AG09309 (cell line): ENCODE data around the gene CCN6.

Source experiments
- DNase-seq: peaks from one replicate; pipeline ENCODE4 v3.0.0-alpha.2; 2010; ENCODE audit warnings: low read depth
- H3K4me3 ChIP-seq: 2 replicates; pipeline ENCODE4 v1.5.1; 2011; ENCODE audit warnings: mild to moderate bottlenecking, low read depth, low read length, moderate library complexity; ENCODE audit not compliant: control insufficient read depth
- TF ChIP-seq, protein P1 (sequence below): IDR thresholded peaks from 2 replicates; pipeline ENCODE4 v1.5.1; 2011; ENCODE audit warnings: mild to moderate bottlenecking, low read depth, low read length, inconsistent platforms; ENCODE audit not compliant: insufficient read depth, control insufficient read depth; ENCODE audit errors: missing control alignments

CCN6 gene

DNA sequence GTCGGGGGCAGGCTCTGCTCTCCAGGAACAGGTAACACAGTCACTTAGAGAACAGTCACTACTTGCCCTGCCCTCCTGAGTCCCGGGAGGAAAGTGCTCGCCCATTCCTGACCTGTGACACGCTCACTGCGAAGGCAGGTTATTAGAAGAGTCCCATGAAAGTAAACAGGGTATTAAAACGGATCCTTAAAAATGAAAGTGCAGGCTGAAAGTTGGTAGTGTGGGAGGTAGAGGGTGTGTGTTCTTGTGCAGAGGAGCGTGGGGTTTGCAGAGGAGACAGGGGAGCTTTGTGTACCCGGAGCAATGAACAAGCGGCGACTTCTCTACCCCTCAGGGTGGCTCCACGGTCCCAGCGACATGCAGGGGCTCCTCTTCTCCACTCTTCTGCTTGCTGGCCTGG, at the start of gene CCN6:
Gene CCN6, plus strand, starts transcription at position 104 of the 400 bp plus-strand sequence. Its CDS starts 254 bp downstream, at position 358.
- no peak within 1 kb of the TSS for H3K4me3 ChIP-seq
- TF ChIP-seq, protein P1, sequence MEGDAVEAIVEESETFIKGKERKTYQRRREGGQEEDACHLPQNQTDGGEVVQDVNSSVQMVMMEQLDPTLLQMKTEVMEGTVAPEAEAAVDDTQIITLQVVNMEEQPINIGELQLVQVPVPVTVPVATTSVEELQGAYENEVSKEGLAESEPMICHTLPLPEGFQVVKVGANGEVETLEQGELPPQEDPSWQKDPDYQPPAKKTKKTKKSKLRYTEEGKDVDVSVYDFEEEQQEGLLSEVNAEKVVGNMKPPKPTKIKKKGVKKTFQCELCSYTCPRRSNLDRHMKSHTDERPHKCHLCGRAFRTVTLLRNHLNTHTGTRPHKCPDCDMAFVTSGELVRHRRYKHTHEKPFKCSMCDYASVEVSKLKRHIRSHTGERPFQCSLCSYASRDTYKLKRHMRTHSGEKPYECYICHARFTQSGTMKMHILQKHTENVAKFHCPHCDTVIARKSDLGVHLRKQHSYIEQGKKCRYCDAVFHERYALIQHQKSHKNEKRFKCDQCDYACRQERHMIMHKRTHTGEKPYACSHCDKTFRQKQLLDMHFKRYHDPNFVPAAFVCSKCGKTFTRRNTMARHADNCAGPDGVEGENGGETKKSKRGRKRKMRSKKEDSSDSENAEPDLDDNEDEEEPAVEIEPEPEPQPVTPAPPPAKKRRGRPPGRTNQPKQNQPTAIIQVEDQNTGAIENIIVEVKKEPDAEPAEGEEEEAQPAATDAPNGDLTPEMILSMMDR, result no peak
- no peak for DNase-seq

DNA sequence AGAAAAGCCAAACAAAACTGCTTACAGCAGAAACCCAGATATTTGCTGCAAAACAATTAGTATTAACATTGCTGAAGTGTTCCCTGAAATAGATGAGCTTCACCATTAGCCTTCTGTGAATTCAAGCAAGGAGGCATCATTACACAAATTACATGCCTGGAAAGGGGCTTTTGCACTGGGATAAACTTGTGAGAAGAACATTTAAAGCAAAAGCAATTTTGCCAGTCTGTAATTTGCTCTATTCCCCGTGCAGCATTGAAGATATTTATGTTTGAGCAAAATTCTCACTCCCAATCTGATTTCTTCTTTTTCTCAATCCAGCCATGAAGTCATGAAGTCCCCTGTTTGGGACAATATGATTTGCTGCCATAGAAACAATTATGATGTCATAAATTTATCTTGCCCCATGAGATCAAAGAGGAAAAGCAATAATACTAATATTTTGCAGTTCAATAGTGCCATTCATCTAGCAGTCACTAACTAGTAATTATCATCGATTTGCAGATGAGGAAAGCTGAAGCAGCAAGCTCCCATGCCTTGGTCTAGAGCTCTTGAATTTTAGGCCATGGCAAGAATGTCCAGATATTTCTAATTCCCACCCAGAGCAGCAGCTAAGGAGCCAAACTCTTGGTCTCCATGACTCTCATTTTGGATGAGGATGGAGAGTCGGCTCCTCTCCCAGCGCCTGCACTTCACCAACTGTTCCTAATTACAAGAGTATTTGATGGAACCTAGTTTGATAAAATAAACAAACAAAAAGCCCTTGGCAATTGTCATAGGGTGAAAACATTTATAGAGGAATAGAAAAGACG, 49.5 kb upstream of the CCN6 start:
- TF ChIP-seq, protein P1, result no peak
- DNase-seq, result no peak
- no peak overlapping the region for H3K4me3 ChIP-seq

DNA sequence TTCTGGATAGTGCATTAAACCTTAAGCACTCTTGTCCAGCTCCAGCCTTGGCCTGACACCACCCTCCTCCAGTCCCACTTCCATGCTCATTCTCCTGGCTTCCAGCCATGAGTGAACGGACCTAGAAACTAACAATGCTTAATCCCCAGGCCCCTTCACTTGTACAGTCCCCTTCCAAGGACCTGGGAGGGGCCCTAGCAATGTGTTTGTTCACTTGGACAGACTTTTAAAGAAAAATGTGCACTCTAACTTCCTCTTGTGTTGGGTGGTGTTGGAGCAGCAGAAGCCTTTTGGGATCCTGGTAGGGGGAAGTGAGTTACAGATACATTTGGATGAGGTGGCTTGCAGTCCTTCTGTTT, 48.9 kb upstream of the CCN6 start:
- H3K4me3 ChIP-seq, result no peak overlapping the region
- TF ChIP-seq, protein P1, result no peak
- no peak for DNase-seq

DNA sequence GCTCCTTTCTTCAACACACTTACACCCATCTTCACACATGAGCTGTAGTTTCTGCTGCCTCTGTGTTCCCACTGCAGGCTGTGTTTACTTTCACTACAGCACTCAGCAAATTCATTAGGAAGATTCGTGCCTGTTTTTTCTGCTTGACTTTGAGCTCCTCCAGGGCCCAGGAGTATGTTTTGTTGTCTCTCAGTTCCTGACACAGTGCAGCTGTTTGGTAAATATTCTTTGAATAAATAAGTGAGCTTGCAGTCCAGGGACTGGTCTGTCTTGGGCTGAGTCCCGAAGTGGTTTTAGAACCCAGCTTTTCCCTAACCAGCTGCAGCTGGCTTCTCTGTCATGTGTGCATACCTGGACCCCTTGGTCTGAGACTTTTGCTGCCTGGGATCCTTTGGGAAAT, 46.6 kb upstream of the CCN6 start:
- no peak overlapping the region for H3K4me3 ChIP-seq
- DNase-seq, result no peak
- TF ChIP-seq, protein P1, result no peak

DNA sequence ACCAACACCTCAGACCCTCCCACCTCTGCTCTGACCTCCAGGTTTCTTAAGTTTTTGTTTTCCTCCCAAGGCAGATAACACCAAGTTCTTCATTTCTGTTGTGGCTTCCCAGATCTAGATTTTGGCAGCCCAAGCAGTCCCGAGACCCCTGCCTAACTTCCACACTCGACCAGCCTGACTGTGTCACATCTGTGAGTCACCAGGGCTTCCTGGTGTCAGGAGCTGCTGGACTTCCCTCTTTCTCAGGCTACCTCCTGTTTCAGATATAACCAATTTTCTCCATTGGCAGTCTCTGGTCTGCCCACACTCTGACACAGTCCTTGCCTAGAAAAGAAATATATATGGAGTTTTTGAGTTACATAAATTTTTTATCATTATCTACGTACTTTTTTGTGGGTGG, 46.1 kb upstream of the CCN6 start:
- H3K4me3 ChIP-seq, result no peak overlapping the region
- DNase-seq, result no peak
- TF ChIP-seq, protein P1, result no peak

DNA sequence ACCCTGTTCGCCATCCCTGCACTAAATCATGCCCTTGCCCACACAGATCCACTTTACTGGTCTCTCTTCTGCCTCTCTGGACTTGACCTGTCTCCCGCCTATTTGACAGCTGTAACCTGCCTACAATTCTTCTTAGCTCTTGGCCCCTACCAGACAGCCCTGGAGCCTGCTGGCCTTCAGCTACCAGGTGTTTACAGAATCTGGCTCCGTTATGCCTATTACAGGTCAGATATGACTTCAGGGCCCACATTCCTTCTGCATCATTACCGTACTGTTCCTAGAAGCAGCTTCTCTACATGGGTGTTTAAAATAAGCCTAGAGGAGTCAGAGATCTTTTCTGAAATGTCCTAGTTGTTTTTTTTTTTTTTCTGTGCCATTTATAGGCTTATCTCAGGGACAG, 45.4 kb upstream of the CCN6 start:
- DNase-seq, result no peak
- TF ChIP-seq, protein P1, result no peak
- H3K4me3 ChIP-seq, result no peak overlapping the region
